H1 (cell line): ENCODE data around the gene CCDC7.

ENCODE experiments used
- BRCA1 ChIP-seq: IDR thresholded peaks from 2 replicates; pipeline ENCODE4 v1.6.1; 2012; ENCODE audit warnings: low read depth, low read length, improper control_type of control experiment
- CHD1 ChIP-seq: IDR thresholded peaks from 2 replicates; pipeline ENCODE4 v1.6.1; 2012; ENCODE audit warnings: low read depth, low read length, improper control_type of control experiment
- CTCF ChIP-seq, 3 experiments: IDR thresholded peaks; 1 replicate in 2 of 3; 2 replicates in 1 of 3; pipeline versions ENCODE4 v1.5.1 to v1.6.1; 2011; ENCODE audit warnings: low read length in 3 of 3, mild to moderate bottlenecking in 3 of 3, inconsistent platforms in 2 of 3, low read depth in 1 of 3, moderate library complexity in 1 of 3; ENCODE audit not compliant: insufficient read depth in 1 of 3; ENCODE audit errors: control extremely low read depth in 1 of 3
- KDM5A ChIP-seq: fragments of 200-600 bp; IDR thresholded peaks from 2 replicates; pipeline ENCODE4 v1.7.1; 2012; ENCODE audit warnings: mild to moderate bottlenecking, low read length, inconsistent platforms, mixed read lengths

- TF ChIP-seq CTCF (IDR thresholded peaks at IDR 0.05; ENCODE audit: control extremely low read depth in 1 of 3, insufficient read depth in 1 of 3, low read depth in 1 of 3, low read length in 3 of 3), result no peak
- no peak for TF ChIP-seq CHD1
- TF ChIP-seq BRCA1, result no peak
- no peak for TF ChIP-seq KDM5A
Observed at GRCh38 chr10:32793033-32793432, 347.1 kb downstream of the CCDC7 start.
